ENCODE measurements around the gene FAM117A. TPM values are rescaled to one million over a fixed set of nuclear protein-coding genes. Genes with fewer than 3 reads are reported as not detected.

Gene FAM117A
- polyA plus RNA-seq, 2 of the 4 experiments (the other 2 are of a cell fraction): 1.8 TPM

GRCh38 chr17:49677933-49678847, 85.7 kb downstream of the FAM117A start, which contains the start of gene SPOP (continued):
- TF ChIP-seq RARB (CRISPR knock-in tag; IDR thresholded peaks at IDR 0.05) (no peak), EHMT2 (IDR thresholded peaks at IDR 0.05; ENCODE audit: low read depth) (no peak), USF2 (IDR thresholded peaks at IDR 0.05) (0 out of 2 replicates have a peak, but pooled peaks have one; percentile 8), POLR2AphosphoS2 (conservative IDR thresholded peaks at IDR 0.05; ENCODE audit: low read length) (no peak), ATOH8 (CRISPR knock-in tag; IDR thresholded peaks at IDR 0.05; ENCODE audit: low read depth) (peak; percentile 55; the same call in 1 of the 2 replicates), HES2 (IDR thresholded peaks at IDR 0.05) (no peak), ZFP36 (IDR thresholded peaks at IDR 0.05; ENCODE audit: borderline replicate concordance, partially characterized antibody) (no peak), PHF8 (IDR thresholded peaks at IDR 0.05; ENCODE audit: borderline replicate concordance, low read depth) (no peak), CBX2 (IDR thresholded peaks at IDR 0.05; ENCODE audit: borderline replicate concordance, low read depth) (no peak), HOXB13 (CRISPR knock-in tag; IDR thresholded peaks at IDR 0.05; ENCODE audit: low read depth) (no peak), GATA3 (IDR thresholded peaks at IDR 0.05; ENCODE audit: borderline replicate concordance) (peak; percentile 51; the same call in 1 of the 2 replicates), ZSCAN20 (CRISPR knock-in tag; IDR thresholded peaks at IDR 0.05) (peak; percentile 69; the same call in 1 of the 2 replicates), HMGXB4 (CRISPR knock-in tag; IDR thresholded peaks at IDR 0.05; ENCODE audit: borderline replicate concordance) (no peak), JUN (IDR thresholded peaks at IDR 0.05) (peak; percentile 38 to 95; a peak in 3 of 5 replicates), ESRRA (IDR thresholded peaks at IDR 0.05; ENCODE audit: borderline replicate concordance, low read length) (0 out of 2 replicates have a peak, but pooled peaks have one; percentile 23), JUNB (IDR thresholded peaks at IDR 0.05) (no peak), ZNF302 (CRISPR knock-in tag; IDR thresholded peaks at IDR 0.05) (no peak), NR3C1 (IDR thresholded peaks at IDR 0.05) (no peak), RFX5 (IDR thresholded peaks at IDR 0.05) (no peak), CHD4 (IDR thresholded peaks at IDR 0.05; ENCODE audit: borderline replicate concordance) (no peak), CHD2 (IDR thresholded peaks at IDR 0.05; ENCODE audit: low read length, partially characterized antibody) (no peak), EP300 (IDR thresholded peaks at IDR 0.05) (0 out of 5 replicates have a peak, but pooled peaks of 1 of the 2 experiments have one; percentile 50), ZC3H11A (IDR thresholded peaks at IDR 0.05) (no peak), CEBPB (IDR thresholded peaks at IDR 0.05) (peak in 1 of 2 experiments; percentile 60; a peak in 1 of 4 replicates), KDM5A (IDR thresholded peaks at IDR 0.05) (no peak), TFCP2L1 (CRISPR knock-in tag; IDR thresholded peaks at IDR 0.05) (no peak), CBX8 (IDR thresholded peaks at IDR 0.05) (no peak)
